HG02973 (cell line): ENCODE data around the gene SNX32.
"Not testable (repeated sequence)": the region's sequence is repeated elsewhere in the genome, so short reads cannot be mapped to it uniquely, and the experiment has no call there.

ENCODE experiments used
- ATAC-seq: cut with Tn5 transposase; IDR thresholded peaks from one replicate; pipeline ENCODE4 v1.9.1; 2021; ENCODE audit warnings: moderate library complexity; ENCODE audit not compliant: unreplicated experiment

SNX32 gene

GRCh38 chr11:65883058-65883761 lies 49.4 kb downstream of the SNX32 start:
- no peak for ATAC-seq

- ATAC-seq = no peak
Observed at GRCh38 chr11:65883786-65884715, 50.3 kb downstream of the SNX32 start.

DNA sequence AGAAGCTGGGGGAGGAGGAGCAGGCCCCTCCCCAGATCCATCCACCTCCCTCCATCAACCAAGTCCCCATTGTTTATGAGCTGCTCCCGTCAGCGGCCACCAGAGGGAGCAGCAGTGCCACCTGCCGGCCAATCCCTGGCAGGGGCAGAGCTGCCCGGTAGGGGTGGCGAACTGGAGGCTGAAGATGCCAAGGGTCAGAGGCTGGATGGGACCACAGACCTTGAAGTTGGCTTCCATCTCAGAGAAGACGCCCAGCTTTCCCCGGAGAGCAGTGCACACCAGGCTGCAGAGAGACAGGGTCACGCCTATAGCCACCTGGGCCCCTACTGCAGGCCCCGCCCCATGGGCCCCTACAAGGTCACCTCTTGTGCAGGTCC lies 50.9 kb downstream of the SNX32 start:
- no peak for ATAC-seq

GRCh38 chr11:65885231-65885630 lies 51.5 kb downstream of the SNX32 start:
- no peak for ATAC-seq

DNA sequence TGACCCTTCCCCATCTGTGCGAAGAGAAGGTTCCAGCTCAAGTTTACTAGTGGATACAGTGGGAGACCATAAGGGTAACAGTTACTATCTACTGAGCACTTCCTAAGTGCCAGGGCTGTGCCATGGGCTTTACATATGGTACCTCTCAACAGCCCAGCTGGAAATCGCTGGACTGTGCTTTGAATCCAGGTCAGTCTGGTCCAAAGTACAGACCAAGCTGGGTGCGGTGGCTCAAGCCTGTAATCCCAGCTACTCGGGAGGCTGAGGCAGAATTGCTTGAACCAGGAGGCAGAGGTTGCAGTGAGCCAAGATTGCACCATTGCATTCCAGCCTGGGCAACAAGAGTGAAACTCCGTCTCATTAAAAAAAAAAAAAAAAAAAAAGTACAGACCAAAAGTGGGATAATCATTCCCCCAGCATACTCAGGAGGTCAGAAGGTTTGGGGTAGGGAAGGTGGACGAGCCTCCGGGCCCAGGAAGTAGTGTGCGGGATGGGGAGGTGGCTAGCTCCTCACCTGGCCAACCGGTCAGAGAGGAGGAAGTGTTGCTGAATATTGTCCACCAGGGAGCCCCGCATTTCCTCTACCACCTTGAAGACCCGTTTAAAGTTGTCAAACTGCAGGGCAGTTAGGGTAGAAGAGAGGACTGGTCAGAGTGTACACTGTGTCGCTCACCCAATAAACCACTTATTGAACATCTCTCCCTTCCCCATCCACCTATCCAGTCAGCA lies 52.2 kb downstream of the SNX32 start:
- ATAC-seq = no peak

DNA sequence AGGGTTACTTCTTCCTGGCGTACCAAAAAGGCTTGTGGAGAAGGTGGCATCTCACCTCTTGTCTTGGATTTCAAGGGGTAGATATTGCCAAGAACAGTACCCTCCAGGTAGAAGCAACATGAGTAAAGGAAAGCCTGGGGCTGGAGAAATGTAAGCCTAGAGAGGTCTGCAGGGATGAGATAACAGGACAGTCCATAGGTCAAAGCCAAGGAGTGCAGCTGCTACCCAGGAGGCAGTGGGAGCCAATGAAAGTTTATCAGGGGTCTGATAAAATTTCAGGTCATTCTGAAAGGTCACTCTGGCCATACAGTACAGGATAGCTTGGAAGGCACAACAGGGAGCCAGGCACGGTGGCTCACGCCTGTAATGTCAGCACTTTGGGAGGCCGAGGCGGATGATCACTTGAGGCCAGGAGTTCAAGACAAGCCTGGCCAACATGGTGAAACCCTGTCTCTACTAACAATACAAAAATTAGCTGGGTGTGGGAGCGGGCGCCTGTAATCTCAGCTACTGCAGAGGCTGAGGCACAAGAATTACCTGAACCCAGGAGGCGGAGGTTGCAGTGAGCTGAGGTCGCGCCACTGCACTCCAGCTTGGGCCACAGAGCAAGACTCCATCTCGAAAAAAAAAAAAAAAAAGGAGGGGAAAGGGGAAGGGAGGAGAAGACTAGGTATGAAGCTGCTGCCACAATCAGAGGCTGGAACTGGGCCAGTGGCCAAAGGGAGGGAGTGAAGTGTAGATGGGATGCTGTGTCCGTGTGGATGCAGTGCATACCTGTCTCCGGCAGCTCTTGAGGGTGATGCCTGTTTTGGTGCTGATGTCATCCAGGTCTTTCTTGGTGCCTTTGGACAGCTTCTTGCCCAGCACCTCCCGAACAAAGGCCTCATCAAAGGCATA lies 53.3 kb downstream of the SNX32 start:
- no peak for ATAC-seq

- no peak for ATAC-seq
Observed at GRCh38 chr11:65887723-65888162, 54.0 kb downstream of the SNX32 start.

DNA sequence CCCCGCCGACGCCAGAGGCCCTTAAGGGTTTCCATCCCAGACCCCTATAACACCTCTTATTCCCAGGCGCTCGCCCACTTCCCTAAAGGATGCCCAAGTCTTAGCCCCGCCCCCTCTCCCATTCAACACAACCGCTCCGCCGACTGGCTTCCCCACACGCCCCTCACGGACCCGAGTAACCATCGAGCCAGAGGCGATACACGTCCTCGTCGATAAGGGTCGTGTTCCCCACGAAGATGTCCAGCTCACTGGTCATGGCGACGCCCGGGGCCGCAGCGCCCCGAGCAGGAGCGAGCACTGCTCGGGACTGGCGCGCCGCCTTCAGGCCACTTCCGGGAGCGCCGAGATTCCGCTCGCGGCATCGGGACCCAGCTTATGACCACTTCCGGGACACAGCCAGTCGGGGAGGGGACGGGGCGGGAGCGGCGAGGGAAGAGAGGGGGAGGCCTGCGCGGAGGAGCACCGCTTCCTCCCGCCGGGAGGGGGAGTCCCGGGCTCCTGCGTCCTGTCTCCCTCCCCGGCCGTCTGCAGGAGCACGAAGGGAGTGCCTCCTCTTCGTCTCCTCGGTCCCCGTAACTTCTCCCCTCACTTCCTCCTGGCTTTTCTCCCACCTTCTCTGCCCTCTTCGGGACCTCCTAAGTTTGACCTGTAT lies 54.5 kb downstream of the SNX32 start, which contains the start of gene FIBP:
Gene FIBP (minus strand): TSS at position 309 of the 652 bp plus-strand sequence. CDS start 53 bp downstream, at position 256.
- peak; percentile 43 for ATAC-seq

DNA sequence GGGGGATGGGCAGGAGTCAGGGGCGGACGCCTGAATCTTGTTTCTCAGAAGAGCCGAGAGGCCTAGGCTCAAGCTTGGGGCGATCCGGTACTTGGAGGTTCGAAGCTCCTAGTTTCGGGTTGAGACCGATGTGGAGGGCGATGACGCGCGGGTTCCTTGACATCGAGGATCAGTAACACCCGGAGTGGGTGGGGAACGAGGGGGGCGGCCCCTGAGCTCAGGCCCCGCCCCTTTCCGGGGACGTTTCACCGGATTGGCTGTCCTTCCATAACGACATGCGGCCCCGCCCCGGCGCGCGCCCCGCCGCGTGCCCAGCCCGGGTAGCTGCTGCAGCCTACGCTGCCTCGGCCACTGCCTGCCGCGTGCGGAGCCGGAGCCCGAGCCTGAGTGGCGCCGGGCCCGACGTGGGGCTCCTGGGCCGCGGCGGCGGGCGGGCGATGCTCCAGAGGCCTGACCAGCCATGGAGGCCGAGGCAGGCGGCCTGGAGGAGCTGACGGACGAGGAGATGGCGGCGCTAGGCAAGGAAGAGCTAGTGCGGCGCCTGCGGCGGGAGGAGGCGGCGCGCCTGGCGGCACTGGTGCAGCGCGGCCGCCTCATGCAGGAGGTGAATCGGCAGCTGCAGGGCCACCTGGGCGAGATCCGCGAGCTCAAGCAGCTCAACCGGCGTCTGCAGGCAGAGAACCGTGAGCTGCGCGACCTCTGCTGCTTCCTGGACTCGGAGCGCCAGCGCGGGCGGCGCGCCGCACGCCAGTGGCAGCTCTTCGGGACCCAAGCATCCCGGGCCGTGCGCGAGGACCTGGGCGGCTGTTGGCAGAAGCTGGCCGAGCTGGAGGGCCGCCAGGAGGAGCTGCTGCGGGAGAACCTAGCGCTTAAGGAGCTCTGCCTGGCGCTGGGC lies 56.8 kb downstream of the SNX32 start, which contains the start of gene CCDC85B:
Gene CCDC85B (plus strand): TSS at position 350 of the 895 bp plus-strand sequence. CDS start 111 bp downstream, at position 461.
- ATAC-seq = peak; percentile 38

GRCh38 chr11:65891219-65892136 lies 57.7 kb downstream of the SNX32 start:
- ATAC-seq = no peak

- not testable (repeated sequence) for ATAC-seq
Observed at GRCh38 chr11:65892137-65892540, 58.4 kb downstream of the SNX32 start.

GRCh38 chr11:65892661-65893317 lies 59.0 kb downstream of the SNX32 start:
- ATAC-seq = no peak

DNA sequence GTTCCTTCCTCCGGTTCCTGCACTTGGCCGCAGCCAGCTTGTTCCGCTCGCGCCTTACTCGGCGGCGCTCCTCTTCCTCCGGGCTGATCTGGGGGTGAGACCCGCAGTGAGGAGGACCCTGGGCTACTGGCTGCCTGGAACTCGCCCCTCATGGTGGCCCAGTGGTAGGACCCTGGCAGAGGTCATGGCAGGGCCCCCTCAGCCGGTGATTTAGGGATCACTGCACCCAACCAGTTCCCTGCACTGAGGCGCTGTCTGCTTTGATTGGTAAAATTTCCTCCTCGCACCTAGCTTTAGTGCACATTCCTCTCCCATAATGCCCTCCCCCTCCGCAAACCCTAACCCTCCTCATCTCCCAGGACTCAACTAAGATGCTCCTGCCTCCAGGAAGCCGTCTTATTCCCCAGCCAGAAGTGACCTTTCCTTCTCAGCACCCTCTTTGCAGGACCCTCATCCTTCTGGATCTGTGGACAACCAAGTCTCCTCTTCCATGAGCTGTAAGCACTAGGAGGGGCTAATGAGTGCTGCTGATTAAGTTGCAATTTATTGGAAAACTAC lies 60.4 kb downstream of the SNX32 start:
- ATAC-seq = no peak

- no peak for ATAC-seq
Observed at GRCh38 chr11:65895482-65895981, 61.8 kb downstream of the SNX32 start.

DNA sequence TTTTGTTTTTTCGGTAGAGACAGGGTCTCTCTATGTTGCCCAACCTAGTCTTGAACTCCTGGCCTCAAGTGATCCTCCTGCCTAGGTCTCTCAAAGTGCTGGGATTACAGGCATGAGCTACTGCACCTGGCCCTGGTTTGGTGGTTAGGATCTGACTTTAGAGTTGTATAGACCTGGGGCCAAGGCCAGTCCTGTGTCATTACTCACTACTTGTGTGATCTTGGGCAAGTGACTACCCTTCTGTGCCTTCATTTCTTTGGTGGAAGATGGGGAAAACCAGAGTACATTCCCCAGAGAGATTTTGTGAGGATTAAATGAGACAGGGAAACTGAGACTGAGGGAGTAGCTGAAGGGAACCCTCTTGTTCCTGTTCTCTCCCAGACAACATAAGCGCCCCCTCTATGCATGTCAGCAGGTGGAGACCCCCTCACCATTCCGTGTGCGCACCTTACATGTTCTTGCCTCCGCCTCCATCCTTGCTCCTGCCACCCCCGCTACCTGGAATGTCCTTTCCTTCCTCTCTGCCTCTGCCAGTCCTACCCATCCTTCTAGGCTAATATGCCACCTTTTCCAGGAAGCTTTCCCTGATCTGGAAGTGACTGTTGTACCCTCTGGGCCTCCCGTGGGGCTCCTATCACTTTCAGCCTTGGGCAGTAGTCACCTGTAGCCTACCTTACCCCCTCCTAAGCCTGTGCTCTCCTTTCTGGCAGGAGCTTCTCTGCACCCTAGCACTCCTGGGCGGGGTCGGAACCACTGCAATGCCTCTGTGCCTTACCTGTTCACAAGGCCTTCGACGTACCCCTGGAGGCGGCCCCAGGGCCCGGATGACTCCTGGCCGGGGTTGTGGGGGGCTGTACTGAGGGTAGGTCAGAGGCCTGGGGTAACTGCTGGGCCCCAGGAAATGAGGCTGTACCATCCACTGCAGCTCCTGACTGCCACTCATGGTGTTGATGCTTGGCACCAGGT lies 62.6 kb downstream of the SNX32 start:
- ATAC-seq = no peak
